GM19023 (cell line): ENCODE results near the gene TPBGL.

Source experiments
- ATAC-seq: cut with Tn5 transposase; IDR thresholded peaks from one replicate; pipeline ENCODE4 v1.9.1; 2021; ENCODE audit warnings: mild to moderate bottlenecking, moderate library complexity; ENCODE audit not compliant: unreplicated experiment

TPBGL gene

GRCh38 chr11:75205564-75206020, 35.0 kb upstream of the TPBGL start:
- no peak for ATAC-seq

- no peak for ATAC-seq
Observed at GRCh38 chr11:75208446-75208845, 32.1 kb upstream of the TPBGL start.

GRCh38 chr11:75212411-75212810, 28.2 kb upstream of the TPBGL start:
- ATAC-seq = no peak

GRCh38 chr11:75214411-75214821, 26.2 kb upstream of the TPBGL start:
- ATAC-seq = no peak

- no peak for ATAC-seq
Observed at GRCh38 chr11:75214843-75215242, 25.7 kb upstream of the TPBGL start.

GRCh38 chr11:75219869-75220268, 20.7 kb upstream of the TPBGL start:
- ATAC-seq = no peak

- no peak for ATAC-seq
Observed at GRCh38 chr11:75223954-75224643, 16.5 kb upstream of the TPBGL start.

GRCh38 chr11:75225794-75226193, 14.8 kb upstream of the TPBGL start:
- no peak for ATAC-seq

- ATAC-seq = no peak
Observed at GRCh38 chr11:75229466-75229865, 11.1 kb upstream of the TPBGL start.

GRCh38 chr11:75230621-75231020, 10.0 kb upstream of the TPBGL start:
- ATAC-seq = no peak

- ATAC-seq = no peak
Observed at GRCh38 chr11:75233754-75234172, 6.8 kb upstream of the TPBGL start.

- ATAC-seq = no peak
Observed at GRCh38 chr11:75236062-75236461, 4.5 kb upstream of the TPBGL start.

GRCh38 chr11:75237050-75237449, 3.5 kb upstream of the TPBGL start:
- no peak for ATAC-seq

GRCh38 chr11:75238595-75239440, 1.8 kb upstream of the TPBGL start:
- ATAC-seq = no peak

GRCh38 chr11:75239531-75240290, 863 bp upstream of the TPBGL start:
- ATAC-seq = no peak

- ATAC-seq = peak; percentile 90
Observed at GRCh38 chr11:75241036-75241905, 697 bp downstream of the TPBGL start.

GRCh38 chr11:75241906-75242644, 1.5 kb downstream of the TPBGL start:
- peak; percentile 22 for ATAC-seq

- ATAC-seq = no peak
Observed at GRCh38 chr11:75242722-75243600, 2.4 kb downstream of the TPBGL start.
